Cardiac muscle cell (in vitro differentiated cells and primary cell): ENCODE measurements around the gene UQCRQ. TPM values are rescaled to one million over a fixed set of nuclear protein-coding genes. Genes with fewer than 3 reads are reported as not detected.

Experiments used
- DNase-seq, 2 donors: peaks; one replicate each; pipeline versions ENCODE4 v3.0.0 to v3.0.0-alpha.2; 2010 to 2017; ENCODE audit warnings: low read depth in 1 of 2, low spot score in 1 of 2
- H3K27ac ChIP-seq: fragments of 200-600 bp; sonication (generic); 2 replicates; pipeline ENCODE4 v1.5.1; 2016
- H3K27me3 ChIP-seq: fragments of 200-600 bp; sonication (generic); 2 replicates; pipeline ENCODE4 v1.6.0; 2016; ENCODE audit warnings: control low read depth
- H3K36me3 ChIP-seq: fragments of 200-600 bp; sonication (generic); 2 replicates; pipeline ENCODE4 v1.5.1; 2016; ENCODE audit warnings: control low read depth
- H3K4me1 ChIP-seq: fragments of 200-600 bp; sonication (generic); 2 replicates; pipeline ENCODE4 v1.8.1; 2017; ENCODE audit warnings: low read depth, mild to moderate bottlenecking, mixed run types
- H3K4me3 ChIP-seq: fragments of 200-600 bp; sonication (generic); 2 replicates; pipeline ENCODE4 v1.5.1; 2016; ENCODE audit warnings: mild to moderate bottlenecking
- H3K9me3 ChIP-seq: fragments of 200-600 bp; sonication (generic); 2 replicates; pipeline ENCODE4 v1.5.1; 2017; ENCODE audit warnings: low read depth, mild to moderate bottlenecking, control low read depth
- polyA plus RNA-seq: library from polyadenylated mRNA; unstranded; fragments of >200 nt; fragmentation: Nextera tagmentation; extraction: Ambion mirVana; gene quantifications from 2 replicates; pipeline ENCODE4 v1.2.1, GENCODE V29; 2016
- total RNA-seq: library from RNA; depleted of rRNA; stranded (reverse); fragments of >200 nt; gene quantifications from 2 replicates; pipeline ENCODE4 v1.2.3, GENCODE V29; 2016
- TF ChIP-seq, protein P1 (sequence below): IDR thresholded peaks from 2 replicates; pipeline ENCODE4 v1.5.1; 2012; ENCODE audit warnings: low read depth, mild to moderate bottlenecking, low read length

UQCRQ gene
- total and polyA plus RNA-seq, 2 experiments from 2014 or later: 97.0 to 1,297 TPM

DNA sequence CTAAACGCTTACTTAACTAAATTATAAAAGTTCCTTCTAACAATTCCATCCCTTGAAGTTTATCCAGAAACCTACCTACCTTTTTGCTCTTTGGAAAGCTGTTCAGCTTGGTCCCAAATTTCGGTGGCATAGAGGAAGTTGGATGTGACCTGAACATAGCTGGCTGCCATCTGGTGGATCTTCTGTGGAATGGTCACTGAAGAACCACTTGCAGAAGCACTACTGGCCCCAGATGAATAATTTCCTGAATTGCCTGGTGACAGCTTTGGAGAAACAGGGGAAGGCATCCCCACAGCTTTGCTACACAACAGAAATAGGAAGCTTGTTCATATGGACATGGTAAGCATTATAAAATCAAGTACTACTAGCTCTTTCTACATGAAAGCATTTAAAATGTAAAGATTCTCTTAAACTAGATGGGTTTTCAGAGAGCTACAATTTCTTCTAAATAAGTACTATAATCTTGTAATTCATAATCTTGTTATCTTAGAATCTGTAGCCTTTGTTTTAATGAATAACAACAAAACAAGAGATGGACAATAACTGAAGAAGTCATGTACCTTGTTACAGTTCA lies 16.9 kb downstream of the UQCRQ start:
- Histone ChIP-seq H3K4me1 (peaks cover 3% of the 10 kb centered on the region), H3K36me3 (peaks cover 68% of the 10 kb centered on the region)
- peak; percentile 78 to 81 for DNase-seq

DNA sequence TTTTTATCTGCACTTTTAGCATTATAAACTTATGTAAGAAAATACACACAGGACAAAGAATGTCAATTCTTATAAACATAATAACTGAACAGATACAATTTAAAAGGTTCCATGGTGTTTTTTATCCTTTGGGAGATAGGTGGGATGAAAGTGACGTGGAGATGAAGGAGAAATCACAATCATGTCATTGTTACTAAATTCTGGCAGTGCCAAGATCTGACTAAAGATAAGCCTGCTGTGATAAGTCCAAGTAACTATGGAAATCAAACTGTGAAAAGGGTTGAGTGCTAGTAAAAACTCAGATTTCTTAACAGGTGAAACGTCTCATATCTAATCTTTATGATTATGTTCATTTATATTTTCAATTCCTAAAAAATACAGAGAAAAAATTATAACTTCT lies 18.1 kb downstream of the UQCRQ start:
- Histone ChIP-seq H3K4me3 (no peak overlapping the region), H3K9me3 (no peaks in the 10 kb centered on the region), H3K4me1 (no peaks in the 10 kb centered on the region), H3K27ac (peak overlapping the region; percentile 18), H3K36me3 (peaks cover 76% of the 10 kb centered on the region), H3K27me3 (no peaks in the 10 kb centered on the region)
- TF ChIP-seq, protein P1, sequence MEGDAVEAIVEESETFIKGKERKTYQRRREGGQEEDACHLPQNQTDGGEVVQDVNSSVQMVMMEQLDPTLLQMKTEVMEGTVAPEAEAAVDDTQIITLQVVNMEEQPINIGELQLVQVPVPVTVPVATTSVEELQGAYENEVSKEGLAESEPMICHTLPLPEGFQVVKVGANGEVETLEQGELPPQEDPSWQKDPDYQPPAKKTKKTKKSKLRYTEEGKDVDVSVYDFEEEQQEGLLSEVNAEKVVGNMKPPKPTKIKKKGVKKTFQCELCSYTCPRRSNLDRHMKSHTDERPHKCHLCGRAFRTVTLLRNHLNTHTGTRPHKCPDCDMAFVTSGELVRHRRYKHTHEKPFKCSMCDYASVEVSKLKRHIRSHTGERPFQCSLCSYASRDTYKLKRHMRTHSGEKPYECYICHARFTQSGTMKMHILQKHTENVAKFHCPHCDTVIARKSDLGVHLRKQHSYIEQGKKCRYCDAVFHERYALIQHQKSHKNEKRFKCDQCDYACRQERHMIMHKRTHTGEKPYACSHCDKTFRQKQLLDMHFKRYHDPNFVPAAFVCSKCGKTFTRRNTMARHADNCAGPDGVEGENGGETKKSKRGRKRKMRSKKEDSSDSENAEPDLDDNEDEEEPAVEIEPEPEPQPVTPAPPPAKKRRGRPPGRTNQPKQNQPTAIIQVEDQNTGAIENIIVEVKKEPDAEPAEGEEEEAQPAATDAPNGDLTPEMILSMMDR: no peak
- no peak for DNase-seq

More for the DNA sequence above, 16.9 kb downstream of the UQCRQ start:
- Histone ChIP-seq H3K27ac (peak overlapping the region; percentile 18), H3K4me3 (no peak overlapping the region), H3K9me3 (no peaks in the 10 kb centered on the region), H3K27me3 (no peaks in the 10 kb centered on the region)
- TF ChIP-seq, protein P1: peak; percentile 73

DNA sequence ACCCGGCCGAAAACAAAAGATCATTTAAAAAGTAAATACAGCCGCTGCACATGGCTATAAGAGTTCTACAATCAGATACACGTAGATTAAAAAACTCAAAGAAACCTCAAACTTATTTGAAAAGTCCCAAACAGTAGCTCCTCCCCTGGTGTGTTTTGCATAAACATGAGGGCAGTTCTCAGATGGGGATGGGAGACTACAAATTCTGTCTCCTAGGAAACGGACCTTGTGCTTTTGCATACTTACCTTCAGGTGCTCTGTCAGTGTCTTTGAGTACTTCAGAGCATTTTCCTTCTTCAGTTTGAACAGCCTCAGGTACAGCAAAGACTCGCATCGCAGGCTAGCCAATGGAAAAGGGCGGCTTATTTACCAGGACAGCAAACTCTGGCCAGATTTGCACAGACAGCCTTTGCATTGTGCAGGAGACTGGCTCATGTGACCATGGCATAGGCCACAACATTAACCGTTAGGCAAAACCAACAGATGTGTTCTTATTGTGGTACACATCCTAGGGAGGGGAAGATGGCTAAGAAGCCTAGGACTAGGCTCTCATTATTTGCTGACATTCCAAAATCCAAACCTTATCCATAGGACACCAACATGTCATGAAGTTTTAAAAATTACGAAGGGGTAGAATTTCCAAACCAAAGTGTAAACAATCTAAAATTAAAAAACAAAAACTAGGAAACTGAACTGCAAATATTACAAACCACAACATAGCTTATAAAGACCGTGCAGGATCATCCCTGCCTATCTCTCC lies 19.8 kb downstream of the UQCRQ start:
- Histone ChIP-seq H3K4me1 (no peaks in the 10 kb centered on the region), H3K4me3 (no peak overlapping the region), H3K27me3 (no peaks in the 10 kb centered on the region), H3K9me3 (no peaks in the 10 kb centered on the region), H3K36me3 (peaks cover 71% of the 10 kb centered on the region), H3K27ac (no peak overlapping the region)
- DNase-seq: no peak
- TF ChIP-seq, protein P1: no peak

DNA sequence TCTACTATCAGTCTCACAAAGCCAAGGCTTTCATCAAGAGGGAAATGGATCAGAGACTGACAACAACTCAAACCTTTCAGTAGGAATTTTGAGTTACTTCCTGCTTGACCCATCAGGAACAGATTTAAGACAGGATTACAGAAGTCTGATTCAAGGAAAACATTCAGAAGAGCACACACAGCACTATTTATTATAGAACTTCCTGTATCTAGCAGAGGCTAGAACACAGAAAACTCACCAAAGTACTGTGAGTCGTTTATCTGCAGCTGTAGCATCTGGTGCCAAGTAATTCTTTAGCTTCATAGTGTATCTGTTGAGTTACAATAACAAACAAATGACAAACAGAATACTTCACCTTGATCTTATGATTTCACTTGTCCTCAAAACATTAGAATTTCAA lies 20.8 kb downstream of the UQCRQ start:
- Histone ChIP-seq H3K36me3 (peaks cover 76% of the 10 kb centered on the region), H3K27me3 (no peaks in the 10 kb centered on the region), H3K4me1 (no peaks in the 10 kb centered on the region), H3K9me3 (no peaks in the 10 kb centered on the region), H3K27ac (peak overlapping the region; percentile 20), H3K4me3 (no peak overlapping the region)
- TF ChIP-seq, protein P1: no peak
- no peak for DNase-seq

DNA sequence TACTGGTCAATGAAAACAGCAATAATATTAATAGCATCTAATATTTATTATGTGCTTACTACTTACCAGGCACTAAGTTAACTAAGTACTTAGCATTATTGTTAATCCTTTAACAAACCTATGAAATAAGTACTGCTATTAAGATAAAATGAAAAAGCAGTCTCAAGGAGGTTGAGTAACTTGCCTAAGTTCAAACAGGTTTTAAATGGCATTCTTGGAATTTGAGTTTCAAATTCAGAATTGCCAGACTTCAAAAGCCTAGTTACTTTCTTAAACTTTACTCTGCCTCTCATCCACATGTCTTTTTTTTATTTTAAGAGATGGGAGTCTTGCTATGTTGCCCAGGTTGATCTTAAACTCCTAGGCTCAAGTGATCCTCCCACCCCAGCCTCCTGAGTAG lies 23.1 kb downstream of the UQCRQ start:
- TF ChIP-seq, protein P1: no peak
- no peak for DNase-seq
- peaks cover 87% of the 10 kb centered on the region for H3K36me3 ChIP-seq
- H3K27me3 ChIP-seq: no peaks in the 10 kb centered on the region
- no peaks in the 10 kb centered on the region for H3K4me1 ChIP-seq
- H3K27ac ChIP-seq: no peak overlapping the region
- no peaks in the 10 kb centered on the region for H3K9me3 ChIP-seq
- H3K4me3 ChIP-seq: no peak overlapping the region
